Middle frontal gyrus (tissue), 1 donor: Measurements from ENCODE around the gene TRIO.

Experiments used
- DNase-seq: peaks from one replicate; pipeline ENCODE4 v3.0.0-alpha.2; 2015; ENCODE audit warnings: low spot score; ENCODE audit errors: extremely low spot score

TRIO gene

DNA sequence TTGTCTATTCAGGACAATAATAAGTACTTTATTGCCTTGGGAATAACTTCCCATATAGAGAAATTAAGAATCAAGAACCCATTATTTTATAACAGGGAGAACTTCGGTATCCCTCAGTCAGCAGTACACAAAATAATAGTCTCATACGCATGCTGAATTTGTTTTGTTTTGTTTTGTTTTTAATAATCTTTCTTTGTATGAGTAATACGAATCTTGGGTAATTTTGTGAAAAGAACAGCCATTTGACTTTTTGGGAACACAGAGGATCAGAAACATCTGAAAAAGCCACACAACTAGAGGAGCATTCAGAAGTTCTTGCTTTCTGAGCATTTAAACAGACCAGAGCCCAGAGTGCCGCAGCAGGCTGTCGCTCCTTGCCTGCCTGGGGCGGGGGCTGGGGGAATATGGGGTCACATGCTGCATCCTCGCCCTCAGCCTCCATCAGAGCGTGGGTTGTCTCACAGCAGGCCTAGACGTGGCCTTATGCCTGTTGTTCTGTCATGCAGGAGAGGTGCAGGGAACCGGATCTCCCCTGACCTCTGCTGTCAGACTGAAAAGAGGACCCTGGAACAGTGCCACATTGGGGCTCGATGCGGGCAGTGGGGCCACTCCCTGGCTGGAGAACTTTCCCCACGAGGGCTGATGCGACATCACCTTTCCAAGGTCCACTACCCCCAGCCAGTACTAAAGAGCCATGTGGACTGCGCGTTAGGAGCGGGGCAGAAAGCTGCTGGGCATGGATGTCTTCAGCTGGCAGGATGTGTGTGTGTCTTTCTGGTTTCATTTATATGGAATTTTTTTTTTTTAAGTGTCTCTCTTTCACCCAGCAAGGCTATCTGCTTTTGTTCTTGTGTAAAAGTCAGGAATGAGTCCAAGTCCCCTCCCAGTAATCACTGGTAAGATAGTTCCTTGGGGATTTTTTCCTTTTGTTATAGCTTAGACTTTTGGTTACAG is 305.1 kb downstream of the TRIO start:
- no peak for DNase-seq

DNA sequence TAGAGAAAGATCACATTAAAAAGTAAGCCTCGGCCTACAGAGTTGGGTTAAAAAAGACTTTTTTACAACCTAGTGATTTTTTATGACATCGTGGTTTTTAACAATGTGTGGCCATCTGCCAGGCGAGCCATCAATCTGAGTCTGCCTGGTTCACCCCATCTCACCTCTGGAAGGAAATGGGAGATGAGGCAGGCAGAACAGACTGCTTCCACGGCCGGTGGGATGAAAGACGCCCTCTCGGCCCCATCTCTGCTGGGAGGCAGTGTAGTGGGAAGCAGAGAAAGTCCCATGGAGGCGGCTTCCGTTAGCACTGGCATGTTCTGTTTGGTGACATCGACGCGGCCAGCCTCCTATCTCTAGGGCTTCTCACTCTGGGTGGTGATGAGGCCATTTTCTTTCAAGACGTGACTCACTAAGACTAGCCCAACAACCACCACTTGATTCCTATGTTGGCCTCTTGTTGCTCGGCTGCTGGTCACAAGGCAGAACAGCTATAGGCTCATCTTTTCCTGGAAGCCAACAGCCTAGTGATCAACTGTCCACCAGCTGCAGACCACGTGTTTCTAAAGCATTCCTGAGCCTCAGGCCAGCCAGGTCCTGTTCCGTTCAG is 306.0 kb downstream of the TRIO start:
- DNase-seq = no peak

DNA sequence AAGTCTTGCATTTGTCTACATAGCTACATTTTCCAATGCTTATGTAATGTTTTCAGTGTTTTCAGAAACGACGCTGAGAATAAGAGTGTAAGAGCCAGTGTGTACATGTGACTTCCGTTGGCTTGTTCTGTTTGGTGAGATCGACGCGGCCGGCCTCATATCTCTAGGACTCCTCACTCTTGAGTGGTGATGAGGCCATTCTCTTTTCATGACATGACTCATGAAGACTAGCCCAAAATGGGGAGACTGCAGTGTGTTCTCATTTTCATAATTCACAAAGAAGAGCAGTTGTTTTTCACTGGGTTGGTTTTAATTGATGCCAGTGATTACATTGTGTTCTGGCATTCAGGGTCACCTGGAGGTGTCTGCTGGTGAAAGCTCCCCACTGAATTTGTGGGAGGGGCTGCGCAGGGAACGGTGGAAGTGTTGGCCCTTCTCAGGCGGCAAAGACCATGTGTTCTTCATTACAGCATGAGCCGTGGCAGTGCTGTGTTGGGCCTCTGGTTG is 306.9 kb downstream of the TRIO start:
- DNase-seq = no peak

DNA sequence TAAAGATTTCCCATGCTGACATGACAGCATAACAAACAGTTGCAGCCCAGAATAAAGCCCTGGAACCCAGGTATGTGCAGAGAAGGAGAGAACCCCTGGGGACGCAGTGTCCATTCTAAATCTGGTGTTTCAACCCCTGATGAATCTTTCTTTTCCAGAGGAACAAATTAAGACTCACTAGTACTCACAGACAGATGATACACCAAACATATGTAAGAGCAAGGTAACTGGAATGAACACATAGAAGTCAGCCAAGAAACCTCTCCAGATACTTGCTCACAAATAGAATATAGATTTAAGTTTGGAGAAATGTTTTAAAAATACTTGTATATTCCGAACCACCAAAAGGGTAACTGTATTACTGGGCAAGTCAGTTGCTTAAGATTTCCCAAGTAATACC is 307.6 kb downstream of the TRIO start:
- DNase-seq = no peak

DNA sequence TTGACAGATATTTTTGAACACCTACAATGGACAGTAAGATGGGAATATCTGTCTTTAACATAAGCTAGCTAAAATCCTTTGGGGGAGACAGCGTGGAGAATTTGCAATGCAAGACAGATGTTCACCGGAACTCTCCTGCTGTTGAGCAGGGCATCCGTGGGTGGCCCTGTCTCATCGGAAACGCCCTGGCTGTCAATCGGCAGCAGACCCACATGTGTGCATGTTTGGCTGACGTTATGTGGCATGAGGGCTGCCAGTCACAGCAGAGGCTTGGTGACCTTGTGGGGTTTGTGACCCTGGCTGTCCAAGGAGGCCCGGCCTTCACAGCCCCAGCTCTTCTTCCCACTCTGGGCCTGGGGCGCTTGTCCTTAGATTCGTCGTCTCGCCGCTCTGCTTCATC is 308.7 kb downstream of the TRIO start:
- DNase-seq = no peak

DNA sequence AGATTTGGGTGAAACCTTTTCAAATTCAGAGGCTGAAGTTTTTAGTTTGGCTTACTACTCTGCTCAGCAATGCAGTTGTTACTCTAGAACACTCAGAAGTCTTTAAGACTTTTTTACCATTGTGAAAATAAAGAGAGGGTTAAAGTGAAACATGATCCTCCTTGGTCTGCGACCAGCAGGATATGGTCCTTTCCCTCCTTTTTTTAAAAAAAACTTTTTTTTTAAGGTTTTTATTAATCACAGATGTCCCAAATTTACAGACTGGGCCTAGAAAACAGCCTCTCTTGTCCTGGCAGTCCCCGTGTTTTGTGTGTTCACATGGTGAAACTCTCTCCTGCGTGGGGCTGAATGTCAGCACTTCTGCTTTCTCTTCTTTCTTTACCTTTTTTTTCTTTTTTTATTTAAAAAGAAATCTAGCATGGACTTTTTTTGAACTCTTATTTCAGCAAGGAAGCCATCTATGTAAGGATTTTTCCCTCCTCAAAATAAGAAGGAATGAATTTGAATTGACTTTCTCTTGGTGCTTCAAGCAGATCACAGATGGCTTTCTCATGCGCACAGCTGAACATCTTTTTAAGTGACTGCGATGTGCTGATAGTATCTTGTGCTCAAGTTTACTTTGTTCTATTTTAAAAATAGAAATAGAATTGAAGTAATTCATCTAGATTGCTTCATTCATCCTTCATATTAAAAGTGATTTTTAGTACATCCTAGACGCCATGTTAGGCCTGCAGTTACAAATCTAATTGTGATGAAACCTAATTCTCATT is 309.7 kb downstream of the TRIO start:
- DNase-seq = no peak

DNA sequence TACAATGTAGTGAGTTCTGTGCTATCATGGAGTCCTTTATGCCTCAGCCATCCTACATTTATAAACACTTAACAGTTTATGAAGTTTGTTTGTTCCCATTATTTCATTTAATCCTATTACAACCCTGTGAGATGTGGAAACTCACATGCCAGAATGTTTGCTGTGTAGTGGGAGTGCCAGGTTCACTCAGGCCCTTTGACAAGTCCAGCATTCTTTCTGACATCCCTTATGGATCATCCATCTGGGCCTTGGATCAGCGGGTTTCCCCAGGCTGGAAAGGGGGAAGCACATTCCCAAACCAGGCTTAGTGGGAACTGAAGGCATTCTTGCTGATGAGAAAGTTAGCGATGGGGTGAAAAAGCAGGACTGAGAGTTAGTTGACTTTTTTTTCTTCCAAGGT is 310.3 kb downstream of the TRIO start:
- DNase-seq = no peak

DNA sequence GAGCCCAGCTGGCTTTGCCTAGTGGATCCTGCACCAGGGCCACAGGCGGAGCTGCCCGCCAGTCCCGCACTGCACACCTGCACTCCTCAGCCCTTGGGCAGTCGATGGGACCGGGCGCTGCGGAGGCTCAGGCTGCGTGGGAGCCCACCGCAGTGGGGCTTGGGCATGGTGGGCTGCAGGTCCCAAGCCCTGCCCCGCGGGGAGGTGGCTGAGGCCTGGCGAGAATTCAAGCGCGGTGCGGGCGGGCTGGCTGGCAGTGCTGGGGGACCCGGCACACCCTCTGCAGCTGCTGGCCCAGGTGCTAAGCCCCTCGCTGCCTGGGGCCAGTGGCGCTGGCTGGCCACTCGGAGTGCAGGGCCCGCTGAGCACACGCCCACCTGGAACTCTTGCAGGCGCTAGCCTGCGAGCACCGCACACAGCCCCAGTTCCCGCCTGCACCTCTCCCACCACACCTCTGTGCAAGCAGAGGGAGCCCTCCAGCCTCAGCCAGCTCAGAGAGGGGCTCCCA is 312.7 kb downstream of the TRIO start:
- no peak for DNase-seq

DNA sequence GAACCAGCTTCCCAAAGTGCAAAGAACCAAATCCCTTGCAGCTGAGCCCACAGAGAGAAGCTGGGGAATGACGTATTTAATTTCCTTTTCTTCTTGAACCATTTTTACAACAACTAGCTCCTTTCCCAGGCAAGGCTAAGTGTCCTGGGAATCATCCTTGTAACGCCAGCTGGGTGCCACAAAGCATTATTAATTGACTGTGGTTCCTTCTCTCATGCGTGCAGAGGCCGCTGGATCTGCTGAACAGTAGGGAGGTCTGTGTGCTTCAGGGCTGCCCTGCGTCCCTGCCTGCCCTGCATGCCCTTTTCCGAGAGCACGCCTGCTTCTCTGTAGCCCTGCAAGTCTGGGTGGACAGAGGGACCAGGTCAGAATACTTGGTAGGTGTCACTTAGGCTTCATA is 314.3 kb downstream of the TRIO start:
- no peak for DNase-seq

DNA sequence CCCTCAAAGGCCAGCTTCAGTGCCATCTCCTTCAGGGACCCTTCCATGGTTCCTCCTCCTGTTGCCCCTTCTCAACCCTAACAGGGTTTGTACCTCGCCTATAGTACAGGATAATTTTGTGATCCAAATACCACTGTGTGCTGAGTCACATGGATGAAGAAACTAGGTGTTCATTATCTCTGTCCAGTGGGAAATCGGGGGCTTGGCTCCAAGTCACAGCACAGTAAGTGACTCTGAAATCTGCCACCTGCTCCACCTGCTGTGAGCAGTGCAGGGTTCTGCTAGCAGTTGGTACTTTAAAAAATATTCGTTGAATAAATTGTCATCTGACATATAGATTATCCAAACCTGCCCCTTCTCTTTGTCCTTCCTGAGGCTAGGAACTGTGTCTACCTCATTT is 315.3 kb downstream of the TRIO start:
- no peak for DNase-seq

DNA sequence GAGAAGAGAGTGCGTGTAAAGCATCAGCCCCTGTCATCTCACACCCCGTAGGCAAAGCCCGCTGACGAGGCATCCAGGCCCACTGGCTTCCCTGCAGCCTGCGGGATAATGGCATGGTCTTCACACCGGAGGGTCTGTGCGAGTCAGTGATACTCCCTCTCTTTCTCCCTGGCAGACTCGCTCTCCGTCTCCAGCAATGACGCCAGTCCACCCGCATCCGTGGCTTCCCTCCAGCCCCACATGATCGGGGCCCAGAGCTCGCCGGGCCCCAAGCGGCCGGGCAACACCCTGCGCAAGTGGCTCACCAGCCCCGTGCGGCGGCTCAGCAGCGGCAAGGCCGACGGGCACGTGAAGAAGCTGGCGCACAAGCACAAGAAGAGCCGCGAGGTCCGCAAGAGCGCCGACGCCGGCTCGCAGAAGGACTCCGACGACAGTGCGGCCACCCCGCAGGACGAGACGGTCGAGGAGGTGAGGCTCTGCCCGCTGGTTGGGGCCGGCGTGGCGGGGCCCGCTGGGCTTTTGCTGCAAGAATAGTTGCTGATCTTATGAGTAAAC is 317.8 kb downstream of the TRIO start:
- DNase-seq = no peak

DNA sequence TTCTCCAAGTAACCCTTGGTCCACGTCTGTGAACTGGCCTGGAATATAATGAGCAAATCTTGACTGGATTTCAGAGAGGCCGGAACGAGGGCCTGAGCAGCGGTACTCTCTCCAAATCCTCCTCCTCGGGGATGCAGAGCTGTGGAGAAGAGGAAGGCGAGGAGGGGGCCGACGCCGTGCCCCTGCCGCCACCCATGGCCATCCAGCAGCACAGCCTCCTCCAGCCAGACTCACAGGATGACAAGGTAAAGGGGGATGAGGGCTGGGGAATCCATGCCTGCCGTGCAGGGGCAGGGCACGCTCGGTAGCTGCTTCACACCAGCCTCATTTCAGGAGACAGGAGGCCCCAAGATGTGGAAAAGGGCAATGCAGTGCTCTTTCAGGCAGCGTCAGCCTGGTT is 319.5 kb downstream of the TRIO start:
- no peak for DNase-seq

DNA sequence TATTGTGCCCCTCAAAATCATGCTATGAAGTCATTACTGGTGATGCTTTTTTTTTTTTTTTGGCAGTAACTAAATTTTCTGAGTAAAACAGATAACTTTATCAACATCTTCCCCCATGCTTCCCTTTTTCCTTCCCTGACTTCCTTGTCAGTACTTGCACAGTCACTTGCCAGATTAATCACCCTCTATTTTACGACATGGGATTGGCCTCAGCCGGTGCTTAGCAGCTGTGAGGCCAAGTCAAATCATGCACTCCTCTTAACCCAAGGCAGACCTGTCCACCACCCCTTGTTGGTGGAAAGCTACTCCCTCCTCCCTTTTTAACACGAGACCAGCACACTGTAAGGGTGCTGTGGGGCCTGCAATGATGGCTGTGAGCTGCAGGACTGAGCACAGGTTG is 320.5 kb downstream of the TRIO start:
- no peak for DNase-seq

DNA sequence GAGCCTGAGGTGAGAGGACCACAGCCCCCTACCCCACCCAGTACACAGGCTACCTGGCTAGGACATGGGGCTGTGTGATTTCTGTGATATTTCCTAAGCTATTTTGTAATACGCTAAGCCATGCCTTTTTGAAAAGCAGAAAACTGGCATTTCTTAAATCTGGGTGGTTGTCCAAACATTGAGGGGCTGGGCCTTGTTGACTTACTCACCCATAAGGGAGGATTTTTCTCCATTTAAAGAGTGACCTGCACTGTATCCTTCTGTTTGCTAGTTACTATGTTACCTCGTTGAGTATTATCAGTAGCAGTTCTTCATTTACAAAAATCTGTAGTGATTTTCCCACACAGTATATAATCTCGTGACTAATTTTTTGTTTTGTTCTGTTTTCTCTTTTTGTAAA is 321.0 kb downstream of the TRIO start:
- DNase-seq = no peak

DNA sequence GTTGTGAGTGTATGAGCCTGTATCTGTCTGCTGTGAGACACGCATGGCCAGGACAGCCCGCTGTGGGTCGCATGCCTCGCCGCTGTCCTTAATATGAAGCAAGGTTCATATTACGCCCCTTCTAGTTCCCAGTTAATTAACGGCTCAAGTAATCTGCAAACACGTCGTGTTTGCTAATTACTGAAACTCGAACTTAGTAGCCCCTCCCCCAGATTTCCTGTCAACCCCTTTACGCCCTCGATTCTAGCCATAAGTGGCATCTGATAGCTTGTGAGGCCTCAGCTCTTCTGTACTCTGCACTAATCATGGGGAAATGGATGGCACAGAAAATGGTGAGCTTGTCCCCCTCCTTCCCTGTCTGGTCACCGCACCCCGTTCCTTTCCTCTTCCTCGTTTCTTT is 321.5 kb downstream of the TRIO start:
- no peak for DNase-seq

DNA sequence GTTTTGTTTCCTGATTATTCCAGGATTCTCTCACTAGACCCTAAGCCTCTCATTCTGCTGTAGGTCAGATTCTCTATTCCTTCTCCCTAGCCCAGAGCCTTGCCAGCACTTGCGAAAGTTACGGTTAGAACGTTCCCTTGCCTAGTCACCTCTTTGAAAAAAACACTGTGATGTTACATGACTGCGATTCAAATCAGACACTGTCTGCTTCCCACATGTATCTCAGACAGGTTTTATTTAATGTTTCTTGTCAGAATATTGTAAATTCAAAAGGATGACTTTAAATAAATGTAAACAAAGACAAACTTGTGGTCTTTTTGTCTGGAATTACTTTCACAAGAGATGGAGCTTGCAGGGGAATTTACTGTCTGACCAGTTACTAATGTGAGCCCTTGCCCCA is 322.0 kb downstream of the TRIO start:
- DNase-seq = no peak

DNA sequence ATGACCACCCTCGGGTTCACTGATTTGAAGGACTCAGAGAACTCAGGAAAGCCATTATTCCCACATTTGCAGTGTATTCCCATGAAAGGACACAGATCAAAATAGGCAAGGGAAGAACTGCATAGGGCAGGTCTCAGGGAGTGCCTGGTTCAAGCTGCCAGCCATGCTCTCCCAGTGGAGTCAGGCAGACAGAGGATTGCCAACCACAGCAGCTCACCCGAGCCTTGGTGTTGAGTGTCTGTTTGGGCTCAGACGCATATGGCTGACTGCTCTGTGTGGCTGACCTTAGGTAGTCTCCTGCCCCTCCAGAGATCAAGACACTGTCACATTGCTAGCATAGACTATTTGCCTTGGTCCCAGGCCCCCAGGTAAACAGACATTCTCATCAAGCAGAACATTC is 322.6 kb downstream of the TRIO start:
- no peak for DNase-seq

DNA sequence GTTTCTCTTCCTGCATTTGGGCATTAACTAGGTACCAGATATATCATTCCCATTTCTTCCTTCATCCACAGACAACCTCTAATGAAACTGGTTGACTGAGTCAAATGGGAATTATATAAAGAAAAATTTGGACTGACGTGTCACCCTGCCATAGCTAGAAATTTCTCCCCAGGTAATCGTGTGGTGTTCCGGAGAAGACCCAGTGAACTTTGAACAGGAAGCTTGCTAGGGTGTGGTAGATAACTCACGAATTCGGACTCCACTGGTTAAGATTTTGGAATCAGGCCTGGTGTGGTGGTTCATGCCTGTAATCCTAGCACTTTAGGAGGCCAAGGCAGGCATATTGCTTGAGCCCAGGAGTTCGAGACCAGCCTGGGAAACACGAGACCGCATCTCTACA is 324.1 kb downstream of the TRIO start:
- no peak for DNase-seq

DNA sequence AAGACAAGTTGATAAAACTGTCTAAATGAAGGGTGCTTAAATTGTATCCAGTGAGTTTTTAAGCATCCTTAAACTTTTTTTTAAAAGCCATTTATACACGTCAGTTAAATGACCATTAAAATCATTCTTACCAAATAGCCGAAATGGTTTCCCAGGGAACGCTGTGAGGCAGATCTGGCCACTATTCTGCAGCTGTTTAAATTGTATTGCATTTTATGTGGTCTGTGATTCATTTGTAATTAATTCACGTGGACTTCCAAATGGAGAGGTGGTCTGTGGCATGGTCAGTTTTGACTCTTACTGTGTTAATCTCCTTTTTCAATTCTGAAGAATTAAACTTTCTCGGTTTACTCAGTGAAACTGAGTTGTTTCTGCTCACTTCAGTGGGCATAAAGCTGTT is 324.7 kb downstream of the TRIO start:
- no peak for DNase-seq

DNA sequence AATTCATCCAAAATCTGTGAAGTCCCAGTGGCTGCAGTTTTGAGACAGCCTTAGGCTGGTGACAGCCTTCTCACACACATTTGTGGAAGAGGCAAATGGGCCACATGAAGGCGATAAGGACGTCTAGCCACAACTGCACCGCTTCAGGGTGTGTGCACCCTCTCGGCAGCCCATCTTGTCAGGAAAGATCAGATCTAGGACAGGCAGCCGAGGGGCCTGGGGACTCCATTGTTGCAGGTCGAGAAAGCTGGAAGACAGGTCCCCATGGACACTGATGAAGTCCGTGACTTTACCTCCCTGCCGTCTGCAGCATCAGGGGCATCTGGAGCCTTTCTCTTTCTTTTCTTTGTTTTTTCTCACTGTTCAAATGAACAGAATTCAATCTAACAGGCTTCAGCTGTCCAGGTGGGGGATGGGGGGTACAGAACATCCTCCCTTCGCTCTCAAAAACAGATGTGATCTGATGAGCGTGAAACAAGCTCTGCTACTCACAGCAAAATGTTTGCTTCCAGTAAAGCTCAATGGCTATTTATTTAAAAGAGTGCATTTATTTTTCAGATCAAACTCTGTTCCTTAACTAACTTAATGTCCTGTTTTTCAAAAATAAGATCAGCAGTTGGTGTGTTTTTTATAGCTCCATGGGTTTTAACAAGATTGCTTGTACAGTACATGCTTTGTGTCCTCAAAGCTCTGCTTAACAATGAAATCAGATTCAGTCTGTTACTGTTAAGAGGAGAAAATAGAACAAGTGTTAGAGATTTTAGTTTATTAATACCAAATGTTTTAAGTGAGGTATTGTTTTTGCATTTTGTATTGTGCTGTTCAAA is 326.6 kb downstream of the TRIO start:
- no peak for DNase-seq

DNA sequence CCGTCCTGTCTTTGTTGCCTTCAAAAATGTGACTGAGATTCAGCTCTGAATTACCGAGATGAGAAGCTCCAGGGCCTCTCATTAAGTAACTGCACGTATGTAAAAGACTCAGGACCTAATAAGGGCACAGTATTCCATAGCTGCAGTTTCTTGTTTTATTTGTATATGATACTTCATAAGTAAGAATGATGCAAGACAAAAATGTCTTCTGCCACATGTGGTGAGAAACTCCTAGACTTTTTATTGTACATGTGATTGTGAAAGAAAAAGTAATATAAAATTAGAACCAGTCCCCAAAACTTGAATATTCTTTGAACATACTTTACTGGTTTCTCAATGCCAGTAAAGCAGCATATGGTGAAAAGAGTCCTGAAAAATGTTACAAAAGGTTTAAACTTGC is 328.4 kb downstream of the TRIO start:
- no peak for DNase-seq
